Hematopoietic multipotent progenitor cell (in vitro differentiated cells): ENCODE data around the gene PLGLB2. TPM values are rescaled to one million over a fixed set of nuclear protein-coding genes. Genes with fewer than 3 reads are reported as not detected.
"Not testable (repeated sequence)": the region's sequence is repeated elsewhere in the genome, so short reads cannot be mapped to it uniquely, and the experiment has no call there.

Experiments used
- DNase-seq, 3 donors: peaks; one replicate each; pipeline ENCODE4 v3.0.0-alpha.2; 2011 to 2015; ENCODE audit warnings: low read depth in 2 of 3, low spot score in 2 of 3
- total RNA-seq: library from RNA; depleted of rRNA; stranded (reverse); fragments of >200 nt; gene quantifications from one replicate; pipeline ENCODE4 v1.2.3, GENCODE V29; 2012

Gene PLGLB2
- total RNA-seq = 0.54 TPM

DNA sequence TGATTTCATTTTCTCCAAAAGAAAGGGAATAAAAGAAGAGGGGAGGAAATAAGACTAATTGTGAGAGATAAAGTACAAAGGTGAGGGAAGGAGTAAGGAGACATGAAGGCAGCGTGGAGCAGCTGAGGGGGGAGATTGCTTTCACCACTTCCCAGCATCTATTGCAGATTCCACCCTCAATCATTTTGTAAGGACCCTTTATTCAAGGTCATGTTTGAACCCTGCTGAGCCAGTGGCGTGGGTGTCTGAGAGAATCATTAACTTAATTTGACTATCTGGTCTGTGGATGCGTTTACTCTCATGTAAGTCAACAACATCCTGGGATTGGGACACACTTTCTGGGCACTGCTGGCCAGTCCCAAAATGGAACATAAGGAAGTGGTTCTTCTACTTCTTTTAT lies at the start of gene PLGLB2:
Gene PLGLB2, plus strand, starts transcription at position 297 of the 400 bp plus-strand sequence. Its CDS starts 67 bp downstream, at position 364.
- DNase-seq = not testable (repeated sequence)

DNA sequence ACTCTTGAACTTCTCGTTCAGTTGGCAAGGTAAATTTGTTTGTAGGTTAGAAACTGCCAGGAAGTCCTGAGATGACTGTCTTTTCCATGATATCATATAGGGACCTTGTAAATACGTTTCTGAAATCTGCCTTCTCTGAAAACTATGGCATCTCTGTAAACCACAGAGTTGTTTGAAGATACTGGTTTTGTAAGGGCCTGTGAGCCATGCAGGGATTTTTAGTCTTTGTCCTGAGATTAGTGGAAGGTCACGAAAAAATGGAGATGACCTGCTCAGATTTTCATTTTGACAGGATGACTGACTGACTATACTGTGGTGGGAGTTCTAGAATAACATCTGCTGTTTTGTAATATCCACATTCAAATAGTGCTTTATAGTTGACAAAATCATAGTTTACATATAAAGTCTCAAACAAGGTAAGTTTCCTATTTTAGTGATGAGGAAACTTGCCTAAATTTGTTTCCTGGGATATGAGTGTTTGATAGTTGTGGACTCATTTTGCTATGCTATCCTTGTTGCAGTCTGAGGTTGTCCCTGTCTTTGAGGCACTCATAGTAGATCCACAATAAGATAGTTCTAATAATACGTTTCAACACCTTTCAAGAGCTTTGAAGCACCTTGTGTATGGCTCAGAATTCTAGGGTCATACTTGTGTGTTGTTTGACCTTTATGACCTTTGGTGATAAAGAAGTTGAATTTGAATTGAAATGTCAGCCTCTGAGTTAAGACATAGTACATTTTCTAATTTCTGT lies 43.1 kb upstream of the PLGLB2 start:
- not testable (repeated sequence) for DNase-seq

- DNase-seq = not testable (repeated sequence)
Observed at GRCh38 chr2:87708368-87708767, 39.5 kb upstream of the PLGLB2 start.

DNA sequence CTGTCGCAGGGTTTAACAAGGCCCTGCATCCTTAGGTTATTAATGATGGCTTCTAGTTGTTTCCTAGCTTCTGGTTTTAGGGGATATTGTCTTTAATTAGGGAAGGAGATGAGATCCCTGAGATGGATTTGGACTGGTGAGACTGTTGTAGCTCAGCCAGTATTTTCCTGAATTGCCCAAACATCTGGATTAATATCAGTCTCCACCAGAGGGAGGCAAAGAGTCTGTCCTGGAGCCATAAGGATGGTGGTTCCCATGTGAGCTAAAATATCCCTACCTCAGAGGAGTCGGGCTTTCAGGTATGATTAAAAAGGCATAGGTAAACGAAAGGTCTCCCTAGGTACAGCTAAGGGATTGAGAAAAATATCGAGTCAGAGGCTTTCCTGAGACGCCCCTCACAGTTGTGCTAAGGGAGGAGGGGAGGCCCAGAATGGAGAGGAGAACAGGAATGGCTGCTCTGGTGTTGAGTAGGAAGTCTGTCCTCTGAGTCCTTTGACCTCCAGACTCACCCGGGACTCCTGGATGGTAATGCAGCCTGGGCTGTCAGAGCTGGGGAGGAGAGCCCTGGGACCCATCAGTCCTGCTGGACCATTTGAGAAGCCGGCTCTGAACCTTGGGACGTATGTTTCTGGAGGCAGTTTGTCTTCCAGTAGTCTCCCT lies 19.8 kb upstream of the PLGLB2 start:
- DNase-seq = not testable (repeated sequence)

DNA sequence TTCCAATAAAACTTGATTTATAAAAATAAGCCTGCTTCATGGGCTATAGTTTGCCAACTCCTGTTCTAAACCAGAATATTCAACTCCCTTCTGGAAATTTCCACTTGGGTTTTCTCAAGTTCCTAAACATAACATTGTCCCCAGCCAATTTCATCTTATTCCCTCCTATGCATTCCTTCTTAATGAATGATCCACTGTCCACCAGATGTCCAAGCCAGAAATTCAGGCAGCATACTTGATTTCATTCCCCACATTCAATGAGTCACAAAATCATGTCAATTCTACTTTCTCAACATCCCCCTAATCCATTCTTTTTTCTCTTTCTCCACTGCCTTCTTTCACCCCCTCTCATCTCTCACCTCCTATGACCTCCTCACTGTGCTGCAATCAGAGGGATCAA lies 7.0 kb upstream of the PLGLB2 start:
- not testable (repeated sequence) for DNase-seq

GRCh38 chr2:87742393-87743108 lies 5.3 kb upstream of the PLGLB2 start:
- DNase-seq = not testable (repeated sequence)

DNA sequence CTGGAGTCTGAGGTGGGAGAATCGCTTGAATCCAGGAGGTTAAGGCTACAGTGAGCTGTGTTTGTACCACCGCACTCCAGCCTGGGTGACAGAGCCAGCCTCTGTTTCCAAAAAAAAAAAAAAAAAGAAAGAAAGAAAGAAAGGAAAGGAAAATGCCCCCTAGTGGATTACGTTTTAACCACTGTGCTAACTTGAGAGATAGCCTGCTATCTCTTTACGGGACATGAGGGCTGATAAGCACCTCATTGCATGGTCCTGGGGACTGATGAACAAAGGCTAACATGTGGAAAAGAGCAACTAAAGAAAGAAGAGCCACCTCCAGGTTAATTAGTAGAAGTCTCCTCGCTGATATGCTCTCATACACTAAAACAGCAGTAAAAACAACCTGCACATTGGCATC lies 4.2 kb upstream of the PLGLB2 start:
- not testable (repeated sequence) for DNase-seq

GRCh38 chr2:87745353-87745951 lies 2.4 kb upstream of the PLGLB2 start:
- not testable (repeated sequence) for DNase-seq

- not testable (repeated sequence) for DNase-seq
Observed at GRCh38 chr2:87748524-87748923, 637 bp downstream of the PLGLB2 start.

- not testable (repeated sequence) for DNase-seq
Observed at GRCh38 chr2:87750560-87750959, 2.7 kb downstream of the PLGLB2 start.

DNA sequence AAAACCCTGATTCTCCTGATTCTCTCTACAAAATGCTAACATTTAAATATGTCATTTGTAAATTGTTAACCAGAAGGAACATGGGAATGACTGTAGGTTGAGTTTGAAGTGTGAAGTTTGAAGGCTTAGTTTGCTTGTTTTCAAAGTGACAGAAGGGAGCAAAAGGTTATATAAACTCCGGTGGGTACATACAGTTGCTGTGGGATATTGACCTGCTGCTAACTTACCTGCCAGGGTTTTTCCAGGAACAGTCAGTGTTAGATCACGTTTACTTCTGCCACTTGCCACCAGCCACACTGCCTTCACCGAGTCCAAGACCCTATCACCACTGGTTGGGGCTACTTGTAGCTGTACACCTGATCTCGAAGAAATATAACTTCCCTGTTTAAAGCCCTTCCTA lies 6.9 kb downstream of the PLGLB2 start:
- DNase-seq = not testable (repeated sequence)

Other genes with a start within 250 kb of the PLGLB2 start
- gene RGPD2, start 77.7 kb downstream of the PLGLB2 start, total RNA-seq = 1.9 TPM